GM18951 (cell line): ENCODE results near the gene ADGRA1.

Experiments used
- POLR2A ChIP-seq: IDR thresholded peaks from 4 replicates; pipeline ENCODE4 v1.6.1; 2011; ENCODE audit warnings: mild to moderate bottlenecking; ENCODE audit not compliant: insufficient read length, insufficient read depth; ENCODE audit errors: extremely low read depth
- in situ Hi-C: fragments of 300-500 bp; cut with MboI; formaldehyde crosslinking; loops from one replicate; pipeline ENCODE4 v1.12.0; 2022; ENCODE audit warnings: low sequenced_read_pairs, mixed read lengths, inconsistent platforms; ENCODE audit not compliant: unreplicated experiment

ADGRA1 gene

DNA sequence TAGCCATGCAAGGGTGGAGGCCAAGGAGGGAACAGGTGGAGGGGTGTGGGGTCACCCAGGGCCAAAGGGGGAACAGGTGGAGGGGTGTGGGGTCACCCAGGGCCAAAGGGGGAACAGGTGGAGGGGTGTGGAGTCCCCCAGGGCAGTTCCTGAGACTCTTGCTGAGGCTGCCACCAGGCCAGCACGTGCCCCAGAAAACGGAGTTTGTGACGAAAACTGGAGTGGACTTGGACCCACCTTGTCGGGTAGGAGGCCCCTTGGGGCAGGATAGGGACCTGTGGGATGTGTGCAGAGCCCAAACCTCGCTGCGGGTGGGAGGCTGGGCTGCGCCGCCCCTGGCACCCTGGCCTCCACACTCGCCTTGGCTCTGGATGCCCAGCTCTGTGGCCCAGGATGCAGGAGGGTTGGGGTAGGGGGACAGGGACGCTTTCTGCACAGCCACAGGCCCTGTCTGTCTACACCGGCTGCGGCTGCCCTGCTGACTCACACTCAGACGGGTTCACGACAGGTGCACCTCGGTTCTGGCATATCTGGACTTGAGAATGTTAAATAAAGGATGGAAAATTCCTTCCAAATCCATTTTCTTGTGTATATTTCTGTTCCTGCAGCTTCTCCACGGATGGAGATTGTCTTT is 562 bp upstream of the ADGRA1 start:
- in situ Hi-C loops = no loop called here
- no peak for TF ChIP-seq POLR2A

DNA sequence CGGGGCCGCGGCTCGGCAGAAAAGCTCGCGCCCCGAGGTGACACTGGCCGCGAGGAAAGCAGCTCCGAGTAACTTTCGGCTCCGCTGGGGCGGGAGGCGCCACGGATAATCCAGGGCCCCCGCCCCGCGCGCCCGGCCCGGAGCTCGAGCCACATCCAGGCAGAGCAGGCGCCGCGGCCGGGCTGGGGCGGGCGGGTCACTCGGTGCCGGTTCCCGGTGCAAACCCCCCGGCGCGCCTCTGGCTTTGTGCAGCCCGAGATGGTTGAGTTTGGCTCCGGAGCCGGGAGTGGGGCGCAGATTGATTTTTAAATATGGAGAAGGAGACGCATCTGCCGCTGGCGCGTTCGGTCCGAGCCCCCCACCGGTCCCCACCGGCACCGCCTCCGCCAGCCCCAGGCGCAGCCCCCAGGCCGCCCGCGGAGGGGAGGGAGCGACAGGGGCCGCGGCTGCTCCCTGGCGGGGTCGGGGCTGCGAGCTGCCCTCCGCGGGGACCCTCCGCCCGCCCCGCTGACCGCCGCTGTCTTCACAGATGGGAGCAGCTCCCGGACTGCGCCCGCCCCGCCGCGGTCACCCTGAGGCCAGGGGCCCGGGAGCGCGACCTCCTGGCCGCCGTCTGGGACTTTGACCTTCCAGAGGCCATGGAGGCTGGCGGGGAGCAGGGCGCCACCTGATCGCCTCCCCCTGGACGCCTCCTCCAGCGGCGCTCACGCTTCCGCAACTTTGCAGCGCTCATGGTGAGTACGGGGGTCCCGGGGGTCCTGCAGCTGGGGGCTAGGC is 643 bp downstream of the ADGRA1 start:
- no peak for TF ChIP-seq POLR2A
- in situ Hi-C loops = no loop called here

DNA sequence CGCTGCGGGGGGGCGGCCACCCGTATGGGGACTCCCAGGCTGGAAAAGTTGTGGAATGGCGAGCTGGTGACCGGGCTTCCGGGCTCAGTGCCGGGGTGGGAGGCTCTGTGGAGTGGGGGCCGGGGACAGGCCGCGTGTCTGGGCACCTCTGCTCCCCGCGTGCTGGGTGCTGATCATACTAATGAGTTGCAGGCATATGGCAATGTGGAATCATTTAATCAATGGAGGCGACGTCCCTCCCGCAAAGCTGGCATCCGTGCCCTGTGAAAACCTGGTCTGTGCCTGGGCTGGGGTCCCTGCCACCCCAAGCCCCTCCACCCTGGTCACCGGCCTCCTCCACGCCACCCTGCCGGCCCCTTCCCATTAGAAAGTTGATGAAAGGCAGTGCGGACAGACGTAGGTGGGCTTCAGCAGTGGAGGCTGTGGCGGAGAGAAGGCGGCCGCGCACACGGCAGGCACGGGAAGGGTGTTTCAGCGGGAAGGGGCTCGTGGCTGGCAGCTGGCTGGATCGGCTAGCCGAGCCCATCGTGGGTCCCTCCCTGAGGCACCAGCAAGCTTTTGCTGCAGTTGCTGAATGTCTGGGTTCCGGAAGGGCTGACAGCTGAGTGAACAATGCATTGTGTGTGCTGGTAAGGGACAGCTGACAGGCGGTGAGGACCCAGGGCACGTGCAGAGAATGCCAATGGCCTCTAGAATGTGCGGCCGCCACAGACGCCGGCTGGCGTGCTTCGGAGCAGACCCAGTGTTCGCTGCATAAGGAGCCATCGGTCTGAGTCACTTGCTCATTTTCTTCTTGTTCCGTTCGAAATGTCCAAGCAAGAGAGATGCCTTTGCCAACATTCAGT is 1.5 kb downstream of the ADGRA1 start:
- TF ChIP-seq POLR2A = no peak
- in situ Hi-C loops = no loop called here

DNA sequence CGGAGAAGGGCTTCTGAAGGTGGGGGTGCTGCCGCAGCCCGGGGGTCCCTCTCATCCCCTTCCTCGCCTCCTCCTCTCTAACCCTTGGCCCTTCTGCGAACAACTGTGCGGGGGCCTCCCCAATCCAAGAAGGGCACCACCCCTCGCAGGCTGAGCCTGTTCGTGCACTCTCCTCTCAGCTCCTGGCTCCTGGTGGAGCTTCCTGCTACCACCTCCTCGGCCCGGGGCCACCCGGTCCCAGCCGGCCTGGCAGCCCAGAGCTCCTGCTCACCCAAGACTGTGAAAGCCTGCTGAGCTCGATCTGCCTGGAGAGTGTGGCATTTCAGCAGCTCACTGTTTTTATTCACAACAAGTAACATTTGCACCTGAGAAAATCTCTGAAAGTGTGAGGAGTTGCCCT is 2.4 kb downstream of the ADGRA1 start:
- in situ Hi-C loops = no loop called here
- no peak for TF ChIP-seq POLR2A

DNA sequence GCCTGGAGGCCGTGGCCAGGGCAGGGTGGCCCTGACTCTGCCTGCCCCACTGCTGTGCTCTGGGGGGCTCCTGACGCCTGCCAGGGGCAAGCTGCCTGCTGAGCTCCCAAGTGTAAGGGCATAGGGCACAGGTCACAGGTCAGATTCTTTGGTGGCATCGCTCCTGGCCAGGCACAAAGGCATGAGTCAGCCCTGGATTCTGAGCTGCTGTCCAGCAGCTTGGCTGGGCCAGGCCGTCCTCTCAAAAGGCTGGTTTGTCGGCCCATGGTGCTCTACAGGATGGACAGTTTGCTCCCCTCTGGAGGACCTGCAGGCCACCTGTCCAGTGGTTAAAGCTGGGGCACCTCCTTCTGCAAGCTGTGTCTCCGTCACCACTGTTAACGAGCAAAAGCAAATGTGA is 2.9 kb downstream of the ADGRA1 start:
- in situ Hi-C loops = no loop called here
- no peak for TF ChIP-seq POLR2A

DNA sequence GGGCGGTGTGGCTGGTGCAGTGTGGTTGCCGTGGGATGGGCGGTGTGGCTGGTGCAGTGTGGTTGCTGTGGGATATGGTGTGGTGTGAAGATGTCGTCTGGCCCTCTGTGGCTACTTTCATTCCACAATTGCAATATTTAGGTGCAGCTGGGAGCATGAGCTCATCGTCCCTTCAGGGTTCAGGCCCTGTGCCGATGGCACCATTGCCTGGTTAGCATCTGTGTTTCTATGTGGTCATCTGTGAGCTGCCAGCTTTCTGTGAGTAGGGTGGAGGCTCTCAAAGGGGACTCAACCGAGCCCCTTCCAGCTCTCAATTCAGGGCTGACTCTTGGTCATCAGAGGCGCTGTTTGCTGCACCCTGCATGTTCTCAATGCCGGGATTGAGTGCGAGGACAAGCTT is 3.6 kb downstream of the ADGRA1 start:
- in situ Hi-C loops = no loop called here

DNA sequence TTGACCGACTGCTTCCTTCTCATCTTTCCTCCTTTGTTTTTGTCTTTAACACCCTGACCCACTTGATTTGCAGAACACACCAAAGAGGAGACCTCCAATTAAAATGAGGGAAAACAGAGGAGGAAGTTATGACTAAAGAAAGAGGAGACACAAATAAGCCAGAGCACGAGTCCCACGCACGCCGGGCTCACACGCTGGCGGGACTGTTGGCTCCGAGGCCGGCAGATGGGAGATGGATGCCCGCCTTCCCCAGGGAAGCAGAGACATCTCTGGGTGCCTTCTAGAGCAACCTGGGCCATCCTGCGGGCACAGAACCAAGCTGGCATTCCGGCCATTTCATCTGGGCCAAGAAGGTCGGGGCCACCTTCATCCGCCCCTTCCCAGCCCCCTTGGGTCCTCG is 5.6 kb downstream of the ADGRA1 start:
- in situ Hi-C loops = no loop called here

More for the DNA sequence above, 3.6 kb downstream of the ADGRA1 start:
- no peak for TF ChIP-seq POLR2A

DNA sequence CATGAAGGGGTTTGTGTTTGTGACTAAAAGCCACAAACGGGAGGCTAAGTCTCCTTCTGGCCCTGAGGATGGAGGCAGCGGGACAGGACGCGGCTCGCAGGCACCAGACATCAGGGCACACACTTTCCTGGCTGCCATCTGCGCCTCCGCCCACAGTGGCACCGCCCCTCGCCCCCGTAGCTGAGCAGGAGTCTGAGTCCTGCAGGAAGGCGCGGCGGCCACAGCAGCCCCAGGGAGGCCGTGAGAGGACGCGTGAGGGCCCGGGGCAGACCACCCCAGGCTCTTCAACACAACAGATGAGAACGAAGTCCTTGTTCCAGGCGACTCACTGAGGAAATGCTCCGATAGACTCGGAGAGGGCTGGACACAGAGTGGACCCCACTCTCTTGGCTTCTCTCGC is 6.6 kb downstream of the ADGRA1 start:
- in situ Hi-C loops = no loop called here
- no peak for TF ChIP-seq POLR2A

More for the DNA sequence above, 5.6 kb downstream of the ADGRA1 start:
- TF ChIP-seq POLR2A = no peak

DNA sequence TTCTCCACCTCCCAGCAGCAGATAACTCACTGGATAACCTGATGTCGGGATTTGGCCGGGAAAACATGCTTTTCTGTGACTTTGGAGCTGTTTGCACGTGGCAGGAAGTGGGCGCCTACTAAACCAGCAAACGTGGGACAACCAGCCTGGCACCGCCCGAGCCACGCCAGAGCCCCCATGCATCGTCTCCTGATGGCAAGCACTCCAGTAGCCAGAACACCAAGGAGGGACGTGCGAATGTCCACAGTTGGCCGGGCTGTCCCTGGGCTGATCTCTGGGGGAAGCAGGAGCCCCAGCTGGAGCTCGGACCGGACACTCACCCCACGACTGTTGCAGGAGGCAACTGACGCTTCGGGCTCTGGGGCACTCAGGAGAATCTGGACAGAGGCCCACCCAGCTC is 7.1 kb downstream of the ADGRA1 start:
- in situ Hi-C loops = no loop called here
- TF ChIP-seq POLR2A = no peak

DNA sequence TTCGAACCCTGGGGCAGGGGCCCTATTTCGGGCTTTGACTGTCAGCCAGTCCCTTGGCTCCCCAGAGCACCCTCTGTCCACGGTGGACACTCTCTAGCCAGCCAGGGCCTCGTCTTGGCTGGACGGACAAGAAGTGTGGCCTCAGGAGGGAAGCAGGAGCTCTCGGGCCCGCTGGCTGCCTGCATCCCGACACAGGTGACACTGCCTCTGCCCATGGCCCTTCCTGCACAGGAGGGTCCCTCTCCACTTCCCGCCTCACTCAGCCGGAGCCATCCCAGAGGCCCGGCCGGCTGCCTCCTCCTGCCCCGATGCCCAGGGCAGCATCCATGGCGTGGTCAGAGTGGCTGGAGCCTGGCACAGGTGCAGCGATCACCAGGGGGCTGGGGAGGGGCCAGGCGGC is 7.9 kb downstream of the ADGRA1 start:
- TF ChIP-seq POLR2A = no peak
- in situ Hi-C loops = no loop called here

DNA sequence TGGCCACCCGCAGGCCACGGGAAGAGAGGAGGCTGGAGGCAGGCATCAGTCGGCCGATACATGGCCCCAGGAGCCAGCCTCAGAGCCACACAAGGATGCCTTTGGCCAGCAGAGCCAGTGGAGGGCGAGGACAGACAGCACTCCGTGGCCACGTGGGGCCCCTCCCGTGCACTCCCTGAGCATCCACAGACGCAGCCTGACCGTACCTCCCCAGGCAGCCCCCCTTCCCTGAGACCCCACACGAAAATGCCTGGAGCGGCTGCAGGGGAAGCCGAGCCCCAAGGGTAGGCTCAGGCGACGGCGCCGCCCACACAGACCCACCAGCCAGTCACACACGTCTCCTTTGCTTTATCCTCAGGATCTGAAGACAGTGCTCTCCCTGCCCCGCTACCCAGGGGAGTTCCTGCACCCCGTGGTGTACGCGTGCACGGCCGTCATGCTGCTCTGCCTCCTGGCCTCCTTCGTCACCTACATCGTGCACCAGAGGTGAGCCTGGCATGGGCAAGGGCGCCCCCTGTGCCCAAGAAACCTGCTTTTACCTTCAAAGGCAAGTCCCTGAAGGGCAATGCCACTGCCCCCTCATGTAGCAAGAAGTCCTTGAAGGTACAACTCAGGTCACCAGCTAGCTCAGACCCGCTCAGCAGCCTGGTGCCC is 9.0 kb downstream of the ADGRA1 start:
- in situ Hi-C loops = no loop called here
- TF ChIP-seq POLR2A = no peak

DNA sequence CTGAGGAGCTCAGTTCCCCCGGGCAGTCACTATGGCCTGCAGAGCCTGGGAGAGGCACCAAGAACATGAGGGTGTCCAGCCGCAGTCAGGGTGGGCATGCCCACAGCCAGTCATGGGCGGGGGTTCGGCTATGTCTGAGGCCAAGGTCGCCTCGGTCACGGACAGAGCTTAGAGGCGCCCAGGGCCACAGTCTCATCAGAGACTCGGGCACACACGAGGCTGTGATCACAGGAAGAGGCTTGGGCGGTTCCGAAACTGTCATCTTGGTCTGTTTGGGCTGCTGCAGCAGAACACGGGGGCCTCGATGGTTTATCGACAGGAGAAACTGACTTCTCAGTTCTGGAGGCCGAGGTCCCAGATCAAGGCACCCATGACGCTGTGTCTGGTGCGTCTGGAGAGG is 9.7 kb downstream of the ADGRA1 start:
- no peak for TF ChIP-seq POLR2A

DNA sequence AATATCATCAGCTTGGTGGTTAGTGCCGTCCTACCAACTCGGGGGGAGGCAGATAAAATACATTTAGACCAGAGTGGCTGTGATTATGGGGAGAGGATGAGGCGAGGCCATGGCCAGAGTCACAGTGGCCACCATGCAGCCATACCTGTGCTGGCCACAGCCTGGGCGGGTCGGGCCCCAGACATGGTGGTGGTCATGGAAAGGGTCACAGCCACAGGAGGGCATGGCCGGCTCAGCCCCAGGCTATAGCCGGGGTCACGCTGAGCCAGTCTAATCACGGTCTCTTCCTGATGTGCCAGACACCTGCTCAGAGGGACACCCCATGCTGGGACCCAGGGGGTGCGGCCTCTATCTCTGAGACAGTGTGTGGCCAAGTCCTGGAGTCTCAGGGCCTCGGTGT is 10.2 kb downstream of the ADGRA1 start:
- in situ Hi-C loops = no loop called here
- no peak for TF ChIP-seq POLR2A

More for the DNA sequence above, 9.7 kb downstream of the ADGRA1 start:
- in situ Hi-C loops = no loop called here
